HepG2 (cell line): Measurements from ENCODE around the gene DTD2. TPM values are rescaled to one million over a fixed set of nuclear protein-coding genes. Genes with fewer than 3 reads are reported as not detected.

Experiments used
- ATF7 ChIP-seq, 2 experiments: fragments of 450-650 bp in 1 of 2; sonication (generic) in 1 of 2; formaldehyde crosslinking in 1 of 2; IDR thresholded peaks; 2 replicates each; pipeline versions ENCODE4 v1.4.0 to v1.6.1; 2016 to 2020; ENCODE audit warnings: antibody characterized with exemption in 1 of 2, mild to moderate bottlenecking in 1 of 2, missing genetic modification reagents in 1 of 2
- BORCS8-MEF2B ChIP-seq: sonication (generic); formaldehyde crosslinking; IDR thresholded peaks from 2 replicates; pipeline ENCODE4 v1.8.0; 2022; ENCODE audit warnings: mild to moderate bottlenecking, missing genetic modification reagents
- FLYWCH1 ChIP-seq: sonication (generic); formaldehyde crosslinking; IDR thresholded peaks from 2 replicates; pipeline ENCODE4 v1.8.1; 2023; ENCODE audit warnings: mild to moderate bottlenecking, missing genetic modification reagents
- FOSL1 ChIP-seq: sonication (generic); formaldehyde crosslinking; IDR thresholded peaks from 2 replicates; pipeline ENCODE4 v1.9.0; 2021; ENCODE audit warnings: missing genetic modification reagents, borderline replicate concordance
- IKZF1 ChIP-seq: fragments of 450-650 bp; IDR thresholded peaks from 2 replicates; pipeline ENCODE4 v1.7.1; 2016
- IKZF5 ChIP-seq: IDR thresholded peaks from 2 replicates; pipeline ENCODE4 v1.6.1; 2018; ENCODE audit warnings: missing genetic modification reagents, mild to moderate bottlenecking, missing compliant biosample characterization
- KDM3A ChIP-seq: IDR thresholded peaks from 2 replicates; pipeline ENCODE4 v1.6.1; 2018; ENCODE audit warnings: low read depth, missing compliant biosample characterization
- KLF12 ChIP-seq: sonication (generic); formaldehyde crosslinking; IDR thresholded peaks from 2 replicates; pipeline ENCODE4 v1.4.0; 2020; ENCODE audit warnings: missing genetic modification reagents, borderline replicate concordance
- KLF6 ChIP-seq: IDR thresholded peaks from 2 replicates; pipeline ENCODE4 v1.8.0; 2016; ENCODE audit warnings: missing biosample characterization, missing genetic modification reagents
- MEIS1 ChIP-seq: sonication (generic); formaldehyde crosslinking; IDR thresholded peaks from 2 replicates; pipeline ENCODE4 v1.9.0; 2021; ENCODE audit warnings: mild to moderate bottlenecking, missing genetic modification reagents, moderate library complexity, borderline replicate concordance
- MYNN ChIP-seq: sonication (generic); formaldehyde crosslinking; IDR thresholded peaks from 2 replicates; pipeline ENCODE4 v1.4.0; 2020; ENCODE audit warnings: mild to moderate bottlenecking, low read depth, missing genetic modification reagents
- PRMT3 ChIP-seq: sonication (generic); formaldehyde crosslinking; IDR thresholded peaks from 2 replicates; pipeline ENCODE4 v1.8.1; 2022; ENCODE audit warnings: low read depth, mild to moderate bottlenecking, moderate library complexity, missing genetic modification reagents, borderline replicate concordance
- RERE ChIP-seq: IDR thresholded peaks from 2 replicates; pipeline ENCODE4 v1.6.1; 2016; ENCODE audit warnings: low read depth, missing genetic modification reagents, missing compliant biosample characterization
- RFX3 ChIP-seq: IDR thresholded peaks from 2 replicates; pipeline ENCODE4 v1.6.1; 2016; ENCODE audit warnings: missing biosample characterization, missing genetic modification reagents
- RXRA ChIP-seq: sonication (generic); formaldehyde crosslinking; IDR thresholded peaks from 2 replicates; pipeline ENCODE4 v1.5.1; 2020; ENCODE audit warnings: missing genetic modification reagents
- SMAD1 ChIP-seq: sonication (generic); formaldehyde crosslinking; IDR thresholded peaks from 2 replicates; pipeline ENCODE4 v1.4.0; 2020; ENCODE audit warnings: missing genetic modification reagents, low read depth, mild to moderate bottlenecking, borderline replicate concordance
- TRIM24 ChIP-seq: sonication (generic); formaldehyde crosslinking; IDR thresholded peaks from 2 replicates; pipeline ENCODE4 v1.8.0; 2022; ENCODE audit warnings: mild to moderate bottlenecking, missing genetic modification reagents
- ZC3H13 ChIP-seq: sonication (generic); formaldehyde crosslinking; IDR thresholded peaks from 2 replicates; pipeline ENCODE4 v1.8.1; 2023; ENCODE audit warnings: mild to moderate bottlenecking, missing genetic modification reagents, moderate library complexity
- ZNF337 ChIP-seq: sonication (generic); formaldehyde crosslinking; IDR thresholded peaks from 2 replicates; pipeline ENCODE4 v1.5.1; 2020; ENCODE audit warnings: missing genetic modification reagents, low read depth, mild to moderate bottlenecking, borderline replicate concordance
- ZNF644 ChIP-seq: IDR thresholded peaks from 2 replicates; pipeline ENCODE4 v1.6.1; 2016; ENCODE audit warnings: low read depth
- ZNF660 ChIP-seq: sonication (generic); formaldehyde crosslinking; IDR thresholded peaks from 2 replicates; pipeline ENCODE4 v1.5.1; 2020; ENCODE audit warnings: mild to moderate bottlenecking, low read depth, missing genetic modification reagents, borderline replicate concordance
- ZSCAN9 ChIP-seq: IDR thresholded peaks from 2 replicates; pipeline ENCODE4 v1.6.1; 2016; ENCODE audit warnings: borderline replicate concordance
- polyA plus RNA-seq, 8 experiments: library from polyadenylated mRNA; depleted of rRNA in 3 of 8; stranded (reverse) in 7 of 8; unstranded in 1 of 8; fragments of >200 nt; fragmentation: Illumina TruSeq in 4 of 8; extraction: Trizol in 4 of 8; gene quantifications; 2 replicates each; pipeline versions ENCODE4 v1.2.1 to v1.2.3, GENCODE V29; 2011 to 2016; ENCODE audit warnings: low read depth in 4 of 8, missing spikeins in 1 of 8, mixed read lengths in 1 of 8; ENCODE audit not compliant: insufficient read depth in 1 of 8
- total RNA-seq, 5 experiments: library from RNA; depleted of rRNA; stranded (reverse); fragments of >200 nt; fragmentation: Illumina TruSeq; extraction: Trizol; gene quantifications; 2 replicates each; pipeline ENCODE4 v1.2.3, GENCODE V29; 2016; ENCODE audit warnings: low read depth in 1 of 5
- TF ChIP-seq, protein P1 (sequence below): IDR thresholded peaks from 2 replicates; pipeline ENCODE4 v1.6.1; 2016; ENCODE audit warnings: control low read depth

Gene DTD2
- total and polyA plus RNA-seq, 2 of the 13 experiments (the other 11 are each of a cell fraction or from before 2014, with no cell fraction given): 22.3 to 49.8 TPM

DNA sequence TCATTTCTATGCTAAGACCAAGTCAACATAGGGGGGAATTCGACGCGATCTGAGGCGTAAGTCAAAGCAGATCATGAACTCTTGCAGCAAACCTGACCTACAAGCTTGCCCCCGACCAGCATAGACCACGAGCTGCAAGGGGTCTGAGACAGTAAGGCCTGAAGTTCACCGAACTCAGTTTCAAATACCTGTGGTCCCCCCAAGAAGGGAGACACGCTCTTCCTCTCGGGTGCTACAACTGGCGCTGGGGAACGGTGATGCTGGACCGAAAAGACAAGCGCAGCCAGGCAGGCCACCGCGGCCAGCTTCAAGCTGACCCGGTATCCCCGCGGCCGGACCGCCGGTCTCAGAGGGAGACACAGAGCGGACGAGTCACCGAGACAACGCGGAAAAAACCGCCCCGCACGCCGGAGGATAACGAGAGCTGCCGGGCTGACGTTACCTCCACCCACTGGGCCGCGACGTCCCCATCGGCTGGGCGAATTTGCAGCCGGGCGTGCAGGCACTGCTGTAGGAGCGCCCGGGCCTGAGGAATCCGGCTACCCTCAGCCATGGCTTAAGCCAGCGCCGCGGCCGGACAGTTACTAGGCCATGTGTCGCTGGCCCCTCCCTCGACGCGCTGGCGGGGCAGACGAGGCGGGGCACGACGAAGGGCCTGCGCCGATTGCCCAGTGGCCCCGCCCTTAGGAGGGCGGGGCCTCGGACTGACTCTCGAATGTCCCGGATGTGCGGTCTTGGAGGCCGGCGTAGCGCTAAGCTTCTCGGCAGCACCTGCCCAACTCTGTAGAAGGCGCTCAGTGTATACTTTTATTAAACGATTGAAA, at the start of gene DTD2 (continued):
- TF ChIP-seq RERE (CRISPR knock-in tag) (peak; percentile 83), MYNN (CRISPR knock-in tag) (peak; percentile 98), PRMT3 (CRISPR knock-in tag) (peak; percentile 92; the same call in 1 of the 2 replicates), KLF6 (CRISPR knock-in tag) (peak; percentile 99), SMAD1 (CRISPR knock-in tag) (peak; percentile 100), BORCS8-MEF2B (peak; percentile 100), RFX3 (peak; percentile 17; the same call in 1 of the 2 replicates), KLF12 (CRISPR knock-in tag) (peak; percentile 99), ZNF644 (peak; percentile 85), FOSL1 (CRISPR knock-in tag) (no peak; the same call in none of the 2 replicates), KDM3A (CRISPR knock-in tag) (peak; percentile 100), ZC3H13 (CRISPR knock-in tag) (peak; percentile 99), RXRA (CRISPR knock-in tag) (peak; percentile 98), ATF7 (IDR thresholded peaks at IDR 0.05) (no peak), ATF7 (CRISPR knock-in tag; IDR thresholded peaks at IDR 0.05) (peak; percentile 98), ZNF660 (peak; percentile 89; the same call in 1 of the 2 replicates), IKZF5 (CRISPR knock-in tag) (peak; percentile 99), ZNF337 (CRISPR knock-in tag) (peak; percentile 99), FLYWCH1 (CRISPR knock-in tag) (peak; percentile 63; the same call in 1 of the 2 replicates), ZSCAN9 (CRISPR knock-in tag) (peak; percentile 99), MEIS1 (CRISPR knock-in tag) (peak; percentile 99), TRIM24 (CRISPR knock-in tag) (0 out of 2 replicates have a peak, but pooled peaks have one; percentile 15), IKZF1 (no peak)
- TF ChIP-seq, protein P1, sequence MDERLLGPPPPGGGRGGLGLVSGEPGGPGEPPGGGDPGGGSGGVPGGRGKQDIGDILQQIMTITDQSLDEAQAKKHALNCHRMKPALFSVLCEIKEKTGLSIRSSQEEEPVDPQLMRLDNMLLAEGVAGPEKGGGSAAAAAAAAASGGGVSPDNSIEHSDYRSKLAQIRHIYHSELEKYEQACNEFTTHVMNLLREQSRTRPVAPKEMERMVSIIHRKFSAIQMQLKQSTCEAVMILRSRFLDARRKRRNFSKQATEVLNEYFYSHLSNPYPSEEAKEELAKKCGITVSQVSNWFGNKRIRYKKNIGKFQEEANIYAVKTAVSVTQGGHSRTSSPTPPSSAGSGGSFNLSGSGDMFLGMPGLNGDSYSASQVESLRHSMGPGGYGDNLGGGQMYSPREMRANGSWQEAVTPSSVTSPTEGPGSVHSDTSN: peak; percentile 35; the same call in 1 of the 2 replicates
